Left lung (tissue), 10 donors: ENCODE measurements around the gene HGS. TPM values are rescaled to one million over a fixed set of nuclear protein-coding genes. Genes with fewer than 3 reads are reported as not detected.

ENCODE experiments used
- ATAC-seq: fragments of 200-7000 bp; cut with Tn5 transposase; one replicate; pipeline ENCODE4 v1.9.1; 2020; ENCODE audit warnings: moderate library complexity
- DNase-seq, 4 donors: peaks; one replicate each; pipeline ENCODE4 v3.0.0-alpha.2; 2013 to 2020
- H3K27ac ChIP-seq, 2 donors: fragments of 200-600 bp; sonication (generic) in 1 of 2; one replicate each; pipeline versions ENCODE4 v1.5.0 to v1.8.0; 2020 to 2021
- H3K27me3 ChIP-seq, 2 donors: fragments of 200-600 bp; sonication (generic) in 1 of 2; one replicate each; pipeline versions ENCODE4 v1.5.0 to v1.8.0; 2020 to 2021
- H3K36me3 ChIP-seq, 2 donors: fragments of 200-600 bp; sonication (generic) in 1 of 2; one replicate each; pipeline versions ENCODE4 v1.5.0 to v1.8.0; 2020 to 2021
- H3K4me1 ChIP-seq, 2 donors: fragments of 200-600 bp; one replicate each; pipeline ENCODE4 v1.8.0; 2021
- H3K4me3 ChIP-seq, 2 donors: fragments of 200-600 bp; sonication (generic) in 1 of 2; one replicate each; pipeline versions ENCODE4 v1.5.0 to v1.8.0; 2020 to 2021; ENCODE audit warnings: mild to moderate bottlenecking in 1 of 2
- H3K9me3 ChIP-seq, 2 donors: fragments of 200-600 bp; sonication (generic) in 1 of 2; one replicate each; pipeline versions ENCODE4 v1.5.0 to v1.8.0; 2020 to 2021
- CTCF ChIP-seq, 2 donors: fragments of 200-600 bp; sonication (generic) in 1 of 2; IDR thresholded peaks; one replicate each; pipeline versions ENCODE4 v1.5.0 to v1.8.0; 2021; ENCODE audit warnings: antibody characterized with exemption in 2 of 2
- intact Hi-C, 2 donors: fragments of 100-400 bp; cut with DNase I; formaldehyde crosslinking; loops; one replicate each; pipeline versions ENCODE4 v1.11.2 to v1.14.2; 2022
- polyA plus RNA-seq, 6 donors: library from polyadenylated mRNA; unstranded; fragments of 120-200 nt; gene quantifications; one replicate each; pipeline ENCODE4 v1.2.1, GENCODE V29; 2013; ENCODE audit not compliant: insufficient read length in 6 of 6
- total RNA-seq, 2 donors: library from RNA; stranded (reverse); fragmentation: NEBNext Ultra II Directional; extraction: Animal tissue kit (Norgen Biotek cat#: 25700); gene quantifications; one replicate each; pipeline ENCODE4 v1.2.1, GENCODE V29; 2021
- donor health status: DM: no; HTN: yes; CAD: no.
- donor health status: DM: no; HTN: no; CAD: no.

HGS gene
- total and polyA plus RNA-seq, 8 donors: 72.9 to 123 (median 88.2) TPM

GRCh38 chr17:81708739-81709185, 25.0 kb downstream of the HGS start:
- Histone ChIP-seq H3K27ac (no peak overlapping the region), H3K27me3 (no peaks in the 10 kb centered on the region), H3K4me1 (peaks cover 23 to 48% of the 10 kb centered on the region in 2 donors), H3K4me3 (no peak overlapping the region), H3K9me3 (no peaks in the 10 kb centered on the region), H3K36me3 (peaks cover 0 to 36% of the 10 kb centered on the region in 2 donors)
- intact Hi-C loops: no loop called here
- TF ChIP-seq CTCF (IDR thresholded peaks at IDR 0.05): no peak
- ATAC-seq (no peak), DNase-seq (no peak)

- ATAC-seq: peak; percentile 4
- H3K27ac ChIP-seq: no peak overlapping the region
- H3K9me3 ChIP-seq: no peaks in the 10 kb centered on the region
- peaks cover 0 to 33% of the 10 kb centered on the region in 2 donors for H3K36me3 ChIP-seq
- DNase-seq: peak in 1 of 4 donors; percentile 84
- intact Hi-C loops: no loop called here
- no peak for TF ChIP-seq CTCF (IDR thresholded peaks at IDR 0.05)
- H3K27me3 ChIP-seq: no peaks in the 10 kb centered on the region
- H3K4me3 ChIP-seq: peak overlapping the region in 1 of 2 donors; percentile 83
- H3K4me1 ChIP-seq: peaks cover 23 to 42% of the 10 kb centered on the region in 2 donors
Measured at GRCh38 chr17:81710514-81711308, 26.9 kb downstream of the HGS start.

- DNase-seq: peak; percentile 74 to 93 (median 80)
- peak; percentile 87 for ATAC-seq
- peak within 1 kb of the TSS; percentile 83 to 85 for H3K4me3 ChIP-seq
- H3K36me3 ChIP-seq: peaks cover 0 to 20% of the 10 kb centered on the region in 2 donors
- no peaks in the 10 kb centered on the region for H3K27me3 ChIP-seq
- peak in 1 of 2 donors; percentile 29 for TF ChIP-seq CTCF (IDR thresholded peaks at IDR 0.05)
- intact Hi-C loops: no loop called here
- H3K9me3 ChIP-seq: no peaks in the 10 kb centered on the region
- peaks cover 23 to 42% of the 10 kb centered on the region in 2 donors for H3K4me1 ChIP-seq
- peak within 1 kb of the TSS in 1 of 2 donors; percentile 71 for H3K27ac ChIP-seq
Measured at GRCh38 chr17:81711814-81712467, 28.1 kb downstream of the HGS start, which contains the start of gene SLC25A10. SLC25A10 (plus strand) TSS chr17:81712284; CDS start chr17:81712427, 143 bp downstream.

GRCh38 chr17:81712468-81713003, 28.7 kb downstream of the HGS start:
- Histone ChIP-seq H3K4me1 (peaks cover 23 to 42% of the 10 kb centered on the region in 2 donors), H3K36me3 (peaks cover 0 to 20% of the 10 kb centered on the region in 2 donors), H3K27me3 (no peaks in the 10 kb centered on the region), H3K9me3 (no peaks in the 10 kb centered on the region), H3K4me3 (peak overlapping the region; percentile 83 to 85), H3K27ac (no peak overlapping the region)
- DNase-seq: peak in 1 of 4 donors; percentile 87
- intact Hi-C loops: no loop called here
- TF ChIP-seq CTCF (IDR thresholded peaks at IDR 0.05): no peak
- peak; percentile 25 for ATAC-seq
